Measurements from ENCODE around the gene LCE7A.

The LCE7A gene, protein sequence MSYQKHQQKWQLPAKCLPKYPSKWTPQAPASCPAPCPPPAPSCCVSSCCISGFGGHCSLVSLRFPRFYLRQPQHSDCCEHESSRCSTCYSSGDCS

GRCh38 chr1:152859696-152860095 is at the start of gene LCE7A:
LCE7A (plus strand) TSS chr1:152859996; CDS start chr1:152860698, 702 bp downstream.
- no peaks in the 10 kb centered on the region for H3K27me3 ChIP-seq (ENCODE audit: control insufficient read depth in 1 of 2, insufficient read depth in 2 of 2, low read length in 2 of 2)
- H3K9me3 ChIP-seq (ENCODE audit: control insufficient read depth in 1 of 2, low read length in 2 of 2), result no peaks in the 10 kb centered on the region
- H3K36me3 ChIP-seq (ENCODE audit: control insufficient read depth in 1 of 2, insufficient read depth in 2 of 2, low read length in 2 of 2), result no peaks in the 10 kb centered on the region
- no peak within 1 kb of the TSS for H3K9ac ChIP-seq (ENCODE audit: low read depth in 1 of 2, low read length in 2 of 2)
- no peak within 1 kb of the TSS for H3K27ac ChIP-seq (ENCODE audit: low read depth, low read length)
- no peaks in the 10 kb centered on the region for H3K4me1 ChIP-seq (ENCODE audit: control insufficient read depth in 1 of 2, insufficient read depth in 2 of 2, low read length in 2 of 2)
- H3K4me3 ChIP-seq (ENCODE audit: low read depth in 1 of 2, low read length in 2 of 2), result no peak within 1 kb of the TSS

DNA sequence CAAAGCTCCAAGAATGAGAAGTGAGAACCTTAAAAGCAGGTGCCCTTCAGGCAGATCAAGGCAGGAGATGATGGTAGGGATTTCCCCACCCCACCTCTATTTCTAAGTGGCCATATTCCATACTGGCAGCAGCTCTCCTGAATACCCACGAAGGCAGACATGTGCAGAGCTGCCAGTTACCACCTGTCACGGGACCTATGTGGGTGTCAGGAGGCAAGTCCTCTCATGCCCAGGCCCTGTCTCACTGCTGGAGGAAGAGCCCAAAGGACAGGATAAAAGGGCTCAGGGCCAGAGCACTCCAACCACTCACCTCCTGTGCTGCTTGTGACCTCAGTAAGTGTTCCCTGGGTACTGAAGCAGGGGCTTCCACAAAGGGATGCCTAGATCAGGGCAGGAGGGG is 48.7 kb upstream of the LCE7A start:
- H3K27ac ChIP-seq (ENCODE audit: low read depth, low read length), result no peak overlapping the region
- H3K9me3 ChIP-seq (ENCODE audit: control insufficient read depth in 1 of 2, low read length in 2 of 2), result no peaks in the 10 kb centered on the region
- H3K36me3 ChIP-seq (ENCODE audit: control insufficient read depth in 1 of 2, insufficient read depth in 2 of 2, low read length in 2 of 2), result no peaks in the 10 kb centered on the region
- H3K9ac ChIP-seq (ENCODE audit: low read depth in 1 of 2, low read length in 2 of 2), result no peak overlapping the region
- H3K4me3 ChIP-seq (ENCODE audit: low read depth in 1 of 2, low read length in 2 of 2), result no peak overlapping the region
- H3K27me3 ChIP-seq (ENCODE audit: control insufficient read depth in 1 of 2, insufficient read depth in 2 of 2, low read length in 2 of 2), result no peaks in the 10 kb centered on the region
- no peaks in the 10 kb centered on the region for H3K4me1 ChIP-seq (ENCODE audit: control insufficient read depth in 1 of 2, insufficient read depth in 2 of 2, low read length in 2 of 2)

DNA sequence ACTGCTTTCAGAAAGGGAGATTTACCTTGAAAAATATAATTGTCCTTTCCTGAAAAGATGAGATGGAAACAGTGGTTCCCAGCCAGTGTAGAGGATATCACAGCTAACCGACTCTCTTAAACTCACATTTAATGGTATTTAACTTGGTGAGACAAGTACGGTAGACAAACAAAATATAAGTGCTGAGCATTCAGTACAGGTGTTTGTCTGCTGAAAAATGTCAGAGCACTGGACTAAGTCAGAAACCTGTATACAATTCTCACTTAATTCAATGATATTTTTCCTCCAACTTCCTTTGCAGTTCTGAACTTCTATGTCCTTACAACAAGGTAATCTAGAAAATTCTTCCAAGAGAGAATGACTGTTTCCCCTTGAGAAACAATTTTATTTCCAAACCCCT is 48.1 kb upstream of the LCE7A start, which contains the start of gene LCE1B:
LCE1B (plus strand) TSS at position 301 of the 400 bp plus-strand sequence. CDS start 476 bp downstream, outside the sequence.
- Histone ChIP-seq H3K36me3 (ENCODE audit: control insufficient read depth in 1 of 2, insufficient read depth in 2 of 2, low read length in 2 of 2) (no peaks in the 10 kb centered on the region), H3K9me3 (ENCODE audit: control insufficient read depth in 1 of 2, low read length in 2 of 2) (no peaks in the 10 kb centered on the region)

DNA sequence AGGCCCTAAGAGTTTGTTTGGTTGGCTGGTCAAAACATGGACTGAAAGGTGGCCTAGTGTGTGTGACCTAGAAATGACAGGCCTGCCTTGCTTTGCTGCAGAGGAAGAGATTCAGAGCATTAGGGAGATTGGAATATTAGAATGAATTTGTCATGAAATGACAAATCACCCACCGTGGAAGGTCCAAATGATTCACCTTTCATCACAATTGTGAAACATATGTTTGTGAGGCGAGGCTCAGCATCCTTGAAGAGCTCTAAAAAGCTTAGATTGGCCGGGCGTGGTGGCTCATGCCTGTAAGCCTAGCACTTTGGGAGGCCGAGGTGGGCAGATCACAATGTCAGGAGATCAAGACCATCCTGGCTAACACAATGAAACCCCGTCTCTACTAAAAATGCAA is 42.5 kb upstream of the LCE7A start:
- H3K9me3 ChIP-seq (ENCODE audit: control insufficient read depth in 1 of 2, low read length in 2 of 2), result no peaks in the 10 kb centered on the region
- no peaks in the 10 kb centered on the region for H3K27me3 ChIP-seq (ENCODE audit: control insufficient read depth in 1 of 2, insufficient read depth in 2 of 2, low read length in 2 of 2)
- H3K36me3 ChIP-seq (ENCODE audit: control insufficient read depth in 1 of 2, insufficient read depth in 2 of 2, low read length in 2 of 2), result no peaks in the 10 kb centered on the region
- H3K4me3 ChIP-seq (ENCODE audit: low read depth in 1 of 2, low read length in 2 of 2), result no peak overlapping the region
- H3K4me1 ChIP-seq (ENCODE audit: control insufficient read depth in 1 of 2, insufficient read depth in 2 of 2, low read length in 2 of 2), result no peaks in the 10 kb centered on the region
- no peak overlapping the region for H3K9ac ChIP-seq (ENCODE audit: low read depth in 1 of 2, low read length in 2 of 2)
- no peak overlapping the region for H3K27ac ChIP-seq (ENCODE audit: low read depth, low read length)

More for the DNA sequence above, 48.1 kb upstream of the LCE7A start, which contains the start of gene LCE1B:
- no peak within 1 kb of the TSS for H3K9ac ChIP-seq (ENCODE audit: low read depth in 1 of 2, low read length in 2 of 2)
- no peaks in the 10 kb centered on the region for H3K4me1 ChIP-seq (ENCODE audit: control insufficient read depth in 1 of 2, insufficient read depth in 2 of 2, low read length in 2 of 2)
- no peaks in the 10 kb centered on the region for H3K27me3 ChIP-seq (ENCODE audit: control insufficient read depth in 1 of 2, insufficient read depth in 2 of 2, low read length in 2 of 2)
- H3K4me3 ChIP-seq (ENCODE audit: low read depth in 1 of 2, low read length in 2 of 2), result no peak within 1 kb of the TSS
- no peak within 1 kb of the TSS for H3K27ac ChIP-seq (ENCODE audit: low read depth, low read length)

GRCh38 chr1:152823294-152823693 is 36.5 kb upstream of the LCE7A start:
- Histone ChIP-seq H3K9ac (ENCODE audit: low read depth in 1 of 2, low read length in 2 of 2) (no peak overlapping the region), H3K36me3 (ENCODE audit: control insufficient read depth in 1 of 2, insufficient read depth in 2 of 2, low read length in 2 of 2) (no peaks in the 10 kb centered on the region), H3K4me1 (ENCODE audit: control insufficient read depth in 1 of 2, insufficient read depth in 2 of 2, low read length in 2 of 2) (no peaks in the 10 kb centered on the region), H3K4me3 (ENCODE audit: low read depth in 1 of 2, low read length in 2 of 2) (no peak overlapping the region), H3K27me3 (ENCODE audit: control insufficient read depth in 1 of 2, insufficient read depth in 2 of 2, low read length in 2 of 2) (no peaks in the 10 kb centered on the region), H3K9me3 (ENCODE audit: control insufficient read depth in 1 of 2, low read length in 2 of 2) (no peaks in the 10 kb centered on the region), H3K27ac (ENCODE audit: low read depth, low read length) (no peak overlapping the region)

GRCh38 chr1:152824964-152825363 is 34.8 kb upstream of the LCE7A start:
- Histone ChIP-seq H3K36me3 (ENCODE audit: control insufficient read depth in 1 of 2, insufficient read depth in 2 of 2, low read length in 2 of 2) (no peaks in the 10 kb centered on the region), H3K27me3 (ENCODE audit: control insufficient read depth in 1 of 2, insufficient read depth in 2 of 2, low read length in 2 of 2) (peaks cover 0 to 3% of the 10 kb centered on the region in 2 donors), H3K27ac (ENCODE audit: low read depth, low read length) (no peak overlapping the region), H3K9me3 (ENCODE audit: control insufficient read depth in 1 of 2, low read length in 2 of 2) (no peaks in the 10 kb centered on the region), H3K4me1 (ENCODE audit: control insufficient read depth in 1 of 2, insufficient read depth in 2 of 2, low read length in 2 of 2) (no peaks in the 10 kb centered on the region), H3K9ac (ENCODE audit: low read depth in 1 of 2, low read length in 2 of 2) (no peak overlapping the region), H3K4me3 (ENCODE audit: low read depth in 1 of 2, low read length in 2 of 2) (no peak overlapping the region)

GRCh38 chr1:152827173-152827572 is 32.6 kb upstream of the LCE7A start, which contains the start of gene LCE1A:
LCE1A (plus strand) TSS chr1:152827473; CDS start chr1:152827473, 0 bp downstream.
- H3K4me1 ChIP-seq (ENCODE audit: control insufficient read depth in 1 of 2, insufficient read depth in 2 of 2, low read length in 2 of 2), result no peaks in the 10 kb centered on the region
- no peak within 1 kb of the TSS for H3K9ac ChIP-seq (ENCODE audit: low read depth in 1 of 2, low read length in 2 of 2)
- H3K27ac ChIP-seq (ENCODE audit: low read depth, low read length), result no peak within 1 kb of the TSS
- peaks cover 0 to 3% of the 10 kb centered on the region in 2 donors for H3K27me3 ChIP-seq (ENCODE audit: control insufficient read depth in 1 of 2, insufficient read depth in 2 of 2, low read length in 2 of 2)
- H3K9me3 ChIP-seq (ENCODE audit: control insufficient read depth in 1 of 2, low read length in 2 of 2), result no peaks in the 10 kb centered on the region
- no peaks in the 10 kb centered on the region for H3K36me3 ChIP-seq (ENCODE audit: control insufficient read depth in 1 of 2, insufficient read depth in 2 of 2, low read length in 2 of 2)
- H3K4me3 ChIP-seq (ENCODE audit: low read depth in 1 of 2, low read length in 2 of 2), result no peak within 1 kb of the TSS

DNA sequence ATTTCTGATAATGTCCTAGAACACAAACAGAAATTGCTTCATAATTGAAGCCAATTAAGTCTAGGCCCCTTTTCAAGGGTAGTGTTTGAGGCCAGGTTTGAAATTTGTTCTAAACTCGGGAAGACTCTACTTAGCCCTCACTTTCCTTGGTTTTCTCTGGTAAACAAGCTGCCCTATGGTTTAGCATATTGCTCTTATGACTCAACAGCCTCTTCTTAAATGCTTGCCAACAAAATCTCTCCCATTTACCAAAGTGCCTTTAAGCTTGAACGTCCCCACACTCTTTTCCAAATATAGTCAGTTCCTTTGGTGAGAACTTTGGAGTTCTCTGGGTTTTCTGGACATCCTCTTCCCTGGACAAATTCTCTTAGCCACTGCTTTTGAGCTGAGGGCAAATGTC is 22.9 kb upstream of the LCE7A start:
- H3K4me3 ChIP-seq (ENCODE audit: low read depth in 1 of 2, low read length in 2 of 2), result no peak overlapping the region
- no peaks in the 10 kb centered on the region for H3K4me1 ChIP-seq (ENCODE audit: control insufficient read depth in 1 of 2, insufficient read depth in 2 of 2, low read length in 2 of 2)
- H3K9ac ChIP-seq (ENCODE audit: low read depth in 1 of 2, low read length in 2 of 2), result no peak overlapping the region
- H3K36me3 ChIP-seq (ENCODE audit: control insufficient read depth in 1 of 2, insufficient read depth in 2 of 2, low read length in 2 of 2), result no peaks in the 10 kb centered on the region
- no peaks in the 10 kb centered on the region for H3K27me3 ChIP-seq (ENCODE audit: control insufficient read depth in 1 of 2, insufficient read depth in 2 of 2, low read length in 2 of 2)
- no peaks in the 10 kb centered on the region for H3K9me3 ChIP-seq (ENCODE audit: control insufficient read depth in 1 of 2, low read length in 2 of 2)
- H3K27ac ChIP-seq (ENCODE audit: low read depth, low read length), result no peak overlapping the region

DNA sequence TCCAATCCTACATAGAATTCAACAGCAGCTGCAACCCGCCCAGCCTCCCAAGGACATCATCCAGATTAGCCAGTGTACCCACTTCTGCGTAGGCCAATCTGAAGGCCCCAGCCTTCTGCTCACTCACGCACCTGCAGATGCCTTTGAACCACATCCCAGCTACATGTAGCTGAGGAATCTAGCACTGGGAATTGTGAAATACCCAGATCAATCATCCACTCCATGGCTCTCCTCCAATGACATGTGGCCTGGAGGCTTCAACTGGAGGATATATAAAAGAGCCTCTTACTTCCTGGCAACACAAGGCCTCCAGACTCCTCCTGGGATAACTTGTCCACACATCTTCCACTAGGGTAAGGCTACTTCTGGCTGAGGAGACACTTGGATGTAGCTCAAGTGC is 17.2 kb upstream of the LCE7A start, which contains the start of gene LCE6A:
LCE6A (plus strand) TSS at position 301 of the 400 bp plus-strand sequence. CDS start 665 bp downstream, outside the sequence.
- H3K36me3 ChIP-seq (ENCODE audit: control insufficient read depth in 1 of 2, insufficient read depth in 2 of 2, low read length in 2 of 2), result no peaks in the 10 kb centered on the region
- H3K27me3 ChIP-seq (ENCODE audit: control insufficient read depth in 1 of 2, insufficient read depth in 2 of 2, low read length in 2 of 2), result no peaks in the 10 kb centered on the region
- no peaks in the 10 kb centered on the region for H3K4me1 ChIP-seq (ENCODE audit: control insufficient read depth in 1 of 2, insufficient read depth in 2 of 2, low read length in 2 of 2)
- H3K27ac ChIP-seq (ENCODE audit: low read depth, low read length), result no peak within 1 kb of the TSS
- no peaks in the 10 kb centered on the region for H3K9me3 ChIP-seq (ENCODE audit: control insufficient read depth in 1 of 2, low read length in 2 of 2)
- H3K4me3 ChIP-seq (ENCODE audit: low read depth in 1 of 2, low read length in 2 of 2), result no peak within 1 kb of the TSS
- H3K9ac ChIP-seq (ENCODE audit: low read depth in 1 of 2, low read length in 2 of 2), result no peak within 1 kb of the TSS

GRCh38 chr1:152855661-152856060 is 4.1 kb upstream of the LCE7A start:
- Histone ChIP-seq H3K9ac (ENCODE audit: low read depth in 1 of 2, low read length in 2 of 2) (no peak overlapping the region), H3K9me3 (ENCODE audit: control insufficient read depth in 1 of 2, low read length in 2 of 2) (no peaks in the 10 kb centered on the region), H3K27me3 (ENCODE audit: control insufficient read depth in 1 of 2, insufficient read depth in 2 of 2, low read length in 2 of 2) (no peaks in the 10 kb centered on the region), H3K27ac (ENCODE audit: low read depth, low read length) (no peak overlapping the region), H3K36me3 (ENCODE audit: control insufficient read depth in 1 of 2, insufficient read depth in 2 of 2, low read length in 2 of 2) (no peaks in the 10 kb centered on the region), H3K4me1 (ENCODE audit: control insufficient read depth in 1 of 2, insufficient read depth in 2 of 2, low read length in 2 of 2) (no peaks in the 10 kb centered on the region), H3K4me3 (ENCODE audit: low read depth in 1 of 2, low read length in 2 of 2) (no peak overlapping the region)

Data from duodenal mucosa (tissue), 2 donors.